GM12801 (cell line): ENCODE data around the gene ZNF416.

Experiments used
- CTCF ChIP-seq: IDR thresholded peaks from one replicate; pipeline ENCODE4 v1.5.1; 2011; ENCODE audit warnings: control low read depth; ENCODE audit not compliant: insufficient read length; ENCODE audit errors: extremely low read depth

Gene ZNF416

GRCh38 chr19:57570707-57571106, 8.0 kb downstream of the ZNF416 start:
- TF ChIP-seq CTCF = no peak

- no peak for TF ChIP-seq CTCF
These were observed 12.1 kb downstream of the ZNF416 start for GRCh38 chr19:57566396-57567265.

- TF ChIP-seq CTCF = no peak
These were observed 15.2 kb downstream of the ZNF416 start for GRCh38 chr19:57563547-57563946.

- TF ChIP-seq CTCF = no peak
These were observed 18.6 kb downstream of the ZNF416 start for GRCh38 chr19:57560049-57560491.

GRCh38 chr19:57559404-57560025, 19.2 kb downstream of the ZNF416 start, which contains the start of gene ZNF550:
TSS of gene ZNF550 (minus strand) at chr19:57559863. CDS start at chr19:57559682, 181 bp downstream.
- no peak for TF ChIP-seq CTCF

GRCh38 chr19:57559008-57559403, 19.7 kb downstream of the ZNF416 start:
- no peak for TF ChIP-seq CTCF

GRCh38 chr19:57558525-57558924, 20.2 kb downstream of the ZNF416 start:
- TF ChIP-seq CTCF = no peak
